ENCODE results near the gene HERPUD2.
"Not testable (repeated sequence)": the region's sequence is repeated elsewhere in the genome, so short reads cannot be mapped to it uniquely, and the experiment has no call there.

The HERPUD2 gene

DNA sequence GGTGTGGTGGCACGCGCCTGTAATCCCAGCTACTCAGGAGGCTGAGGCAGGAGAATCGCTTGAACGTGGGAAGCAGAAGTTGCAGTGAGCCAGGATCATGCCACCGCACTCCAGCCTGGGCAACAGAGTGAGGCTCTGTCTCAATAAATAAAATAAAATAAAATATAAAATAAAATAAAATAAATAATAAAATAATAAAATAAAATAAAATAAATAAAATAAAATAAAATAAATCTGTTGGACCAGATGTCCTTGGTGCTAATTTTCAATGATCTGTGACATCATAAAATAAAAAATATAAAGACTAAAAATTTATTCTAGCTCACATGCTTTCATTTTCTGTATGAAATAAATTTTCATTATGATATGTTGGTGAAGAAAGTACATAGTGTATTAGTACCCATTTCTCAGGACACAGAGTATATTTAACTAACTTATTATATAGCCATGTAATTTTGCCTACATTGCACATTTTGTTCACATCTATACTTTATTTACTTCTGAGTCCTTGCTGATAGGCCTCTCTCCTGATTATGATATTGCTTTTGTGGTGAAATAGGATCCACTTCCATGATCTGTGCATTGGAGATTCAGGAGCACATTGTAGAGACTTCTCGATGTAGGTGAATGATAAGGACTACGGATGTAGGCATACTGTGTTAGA is 17.8 kb upstream of the HERPUD2 start:
- DNase-seq = no peak

DNA sequence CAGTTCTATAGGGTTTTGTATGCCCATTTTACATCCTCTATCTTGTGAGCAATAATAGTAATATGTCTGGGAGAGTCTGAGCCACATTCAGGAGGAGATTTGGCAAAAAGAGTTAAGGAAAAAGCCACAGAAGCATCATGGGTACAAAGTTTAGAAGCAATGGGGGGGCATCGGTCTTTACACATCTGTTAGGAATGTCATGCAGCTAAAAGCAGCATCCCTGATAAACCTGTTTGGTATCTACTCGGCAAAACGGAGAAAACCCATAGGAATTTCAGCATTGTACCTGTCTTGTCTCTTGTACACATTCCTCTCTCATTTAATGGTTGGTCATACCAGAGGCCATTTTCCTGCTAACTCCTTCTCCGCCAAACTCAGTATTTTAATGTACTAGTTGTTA is 12.5 kb upstream of the HERPUD2 start:
- no peak for DNase-seq

- no peak for DNase-seq
Measured at GRCh38 chr7:35705932-35706461, 11.1 kb upstream of the HERPUD2 start.

DNA sequence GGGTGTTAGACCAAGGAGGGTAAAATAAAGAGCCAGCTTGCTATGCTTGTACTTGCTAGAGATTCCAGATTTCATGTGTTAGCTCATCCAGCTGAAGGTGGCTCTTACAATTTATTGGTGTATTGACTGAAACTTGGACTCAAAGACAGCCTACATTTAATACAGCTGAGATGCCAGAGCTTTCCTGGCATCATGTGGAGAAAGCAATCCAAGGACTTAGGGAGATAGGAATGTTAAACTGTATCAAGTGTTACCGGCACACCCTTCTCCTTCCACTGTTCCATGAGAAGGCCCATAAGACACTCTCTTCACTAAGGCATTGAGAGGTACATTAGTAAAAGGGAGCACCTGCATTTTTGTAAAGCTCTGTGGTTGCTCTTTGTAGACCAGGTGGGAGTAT is 9.3 kb upstream of the HERPUD2 start:
- DNase-seq = no peak

GRCh38 chr7:35702541-35702940 is 7.6 kb upstream of the HERPUD2 start:
- no peak for DNase-seq

GRCh38 chr7:35701287-35701900 is 6.5 kb upstream of the HERPUD2 start:
- no peak for DNase-seq

- DNase-seq = no peak
Measured at GRCh38 chr7:35700865-35701264, 5.9 kb upstream of the HERPUD2 start.

DNA sequence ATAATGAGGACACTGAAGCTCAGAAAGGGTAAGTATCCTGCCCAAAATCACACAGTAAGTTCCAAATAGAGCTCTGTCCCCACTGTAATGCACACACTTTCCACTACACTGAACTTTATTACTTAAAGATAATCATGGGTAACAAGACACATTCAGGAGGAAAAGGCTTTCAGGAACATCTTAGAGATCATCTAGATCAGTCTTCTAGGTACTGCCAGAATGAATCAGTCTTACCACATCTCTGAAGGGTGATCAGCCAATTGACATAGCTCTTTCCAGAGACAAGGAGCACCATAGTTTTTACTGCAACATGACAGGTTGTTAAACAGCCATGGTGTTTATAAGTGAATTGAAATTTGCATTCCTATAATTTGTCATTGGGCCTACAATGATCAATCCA is 5.4 kb upstream of the HERPUD2 start:
- no peak for DNase-seq

- no peak for DNase-seq
Measured at GRCh38 chr7:35699796-35700305, 4.9 kb upstream of the HERPUD2 start.

- not testable (repeated sequence) for DNase-seq
Measured at GRCh38 chr7:35698382-35698781, 3.4 kb upstream of the HERPUD2 start.

GRCh38 chr7:35697414-35698175 is 2.7 kb upstream of the HERPUD2 start:
- no peak for DNase-seq

GRCh38 chr7:35695987-35696386 is 1.1 kb upstream of the HERPUD2 start:
- no peak for DNase-seq

DNA sequence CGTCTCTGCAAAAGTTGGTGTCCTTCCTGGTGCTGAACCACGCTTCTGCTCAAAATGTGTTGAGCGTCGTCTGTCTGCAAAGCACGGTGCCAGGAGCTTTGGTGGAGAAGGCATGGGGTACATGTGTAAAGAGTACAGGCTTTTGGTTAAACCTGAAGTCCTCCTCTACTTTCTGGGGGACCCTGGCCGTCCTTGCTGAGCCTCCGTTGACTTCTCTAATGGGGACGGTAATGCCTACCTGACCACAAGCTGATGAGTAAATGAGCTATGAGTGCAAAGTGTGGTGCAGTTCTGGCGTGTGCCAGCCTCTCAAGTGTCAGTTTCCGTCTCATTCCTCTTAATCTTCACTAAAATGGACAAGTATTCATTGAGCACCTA is 527 bp upstream of the HERPUD2 start:
- no peak for DNase-seq

DNA sequence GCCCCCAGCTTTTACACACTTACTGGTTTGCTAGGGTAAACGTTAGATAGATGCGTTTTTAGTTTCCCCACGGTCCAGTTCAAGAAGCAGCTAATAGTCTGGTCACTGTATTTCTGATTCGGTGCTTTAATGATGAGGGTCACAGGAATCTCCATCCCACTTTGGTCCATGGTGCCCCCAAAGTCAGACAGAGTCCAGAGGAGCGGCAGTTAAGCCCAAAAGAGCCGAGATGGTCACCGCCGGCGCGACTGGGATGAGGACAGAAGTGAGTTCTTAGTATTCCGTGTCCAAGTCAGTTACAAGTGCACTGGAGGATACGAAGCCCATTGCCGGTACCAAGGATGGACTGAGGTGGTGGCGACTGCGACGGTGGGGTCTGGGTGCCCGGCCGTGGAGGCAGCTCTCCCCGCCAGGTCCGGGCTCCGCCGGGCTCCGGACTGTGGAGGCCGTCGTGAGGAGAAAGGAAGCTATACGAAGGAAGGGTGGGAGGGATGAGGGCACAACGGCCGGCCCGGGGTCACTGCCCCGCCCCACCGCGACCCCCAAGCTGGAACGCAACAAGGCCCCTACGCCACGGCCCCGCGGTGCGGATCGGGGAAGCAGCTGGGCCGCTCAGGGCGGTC is 663 bp downstream of the HERPUD2 start:
- DNase-seq = no peak

- no peak for DNase-seq
Measured at GRCh38 chr7:35691827-35692307, 3.1 kb downstream of the HERPUD2 start.

GRCh38 chr7:35691366-35691765 is 3.6 kb downstream of the HERPUD2 start:
- no peak for DNase-seq

DNA sequence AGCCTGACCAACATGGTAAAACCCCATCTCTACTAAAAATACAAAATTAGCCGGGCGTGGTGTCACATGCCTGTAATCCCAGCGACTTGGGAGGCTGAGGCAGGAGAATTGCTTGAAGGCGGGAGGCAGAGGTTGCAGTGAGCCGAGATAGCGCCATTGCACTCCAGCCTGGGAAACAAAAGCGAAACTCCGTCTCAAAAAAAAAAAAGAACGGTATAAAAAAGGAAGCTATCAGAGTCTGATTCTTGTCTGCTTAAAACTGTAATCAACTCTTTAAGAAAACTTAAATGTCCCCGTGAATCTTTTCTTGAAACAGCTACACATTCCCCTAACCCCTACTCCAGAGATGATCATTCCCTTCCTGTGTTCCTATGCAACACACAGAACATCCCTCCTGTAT is 4.3 kb downstream of the HERPUD2 start:
- DNase-seq = not testable (repeated sequence)

GRCh38 chr7:35685781-35686180 is 9.2 kb downstream of the HERPUD2 start:
- DNase-seq = no peak

- DNase-seq = no peak
Measured at GRCh38 chr7:35681231-35682029, 13.5 kb downstream of the HERPUD2 start.

DNA sequence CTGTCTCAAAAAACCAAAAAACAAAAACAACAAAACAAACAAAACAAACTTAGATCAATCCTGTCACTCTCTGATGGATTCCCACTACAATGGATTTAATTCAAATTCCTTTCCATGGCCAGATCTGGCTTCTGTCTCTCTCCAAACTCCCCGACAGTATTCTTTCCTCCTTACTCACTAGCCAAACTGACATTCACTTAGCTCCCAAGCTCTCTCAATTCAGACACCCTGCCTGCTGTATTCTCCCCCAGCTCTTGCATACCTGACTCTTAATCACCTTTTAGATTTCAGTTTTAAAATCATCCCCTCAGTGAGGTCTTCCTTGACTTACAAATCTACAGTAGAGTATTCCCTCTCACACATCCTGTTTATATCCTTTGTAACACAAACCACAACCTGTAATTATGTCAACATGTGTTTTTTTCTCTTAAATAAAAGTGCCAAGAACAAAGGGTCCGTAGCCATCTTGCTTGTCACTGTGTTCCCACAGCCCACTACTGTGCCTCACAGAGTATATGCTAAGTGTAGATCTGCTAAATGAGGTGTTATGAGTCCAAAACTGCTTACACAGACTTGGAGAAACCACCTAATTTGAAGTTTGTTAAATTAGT is 14.4 kb downstream of the HERPUD2 start:
- DNase-seq = no peak

GRCh38 chr7:35677582-35678356 is 17.2 kb downstream of the HERPUD2 start:
- DNase-seq = no peak
